GM19395 (cell line): ENCODE data around the gene FUNDC2.
"Not testable (repeated sequence)": the region's sequence is repeated elsewhere in the genome, so short reads cannot be mapped to it uniquely, and the experiment has no call there.

Experiments
- ATAC-seq: cut with Tn5 transposase; IDR thresholded peaks from one replicate; pipeline ENCODE4 v1.9.1; 2021; ENCODE audit warnings: mild to moderate bottlenecking, moderate library complexity; ENCODE audit not compliant: unreplicated experiment

The FUNDC2 gene

GRCh38 chrX:155026727-155027508 lies at the start of gene FUNDC2:
FUNDC2 (plus strand) TSS chrX:155026844; CDS start chrX:155026939, 95 bp downstream.
- peak; percentile 91 for ATAC-seq

- no peak for ATAC-seq
Observed at GRCh38 chrX:154979629-154980028, 47.0 kb upstream of the FUNDC2 start.

- ATAC-seq = peak; percentile 100
Observed at GRCh38 chrX:154980330-154981115, 46.1 kb upstream of the FUNDC2 start.

- no peak for ATAC-seq
Observed at GRCh38 chrX:154981116-154981411, 45.6 kb upstream of the FUNDC2 start.

GRCh38 chrX:154986826-154987575 lies 39.6 kb upstream of the FUNDC2 start:
- ATAC-seq = no peak

GRCh38 chrX:154987940-154988339 lies 38.7 kb upstream of the FUNDC2 start:
- no peak for ATAC-seq

GRCh38 chrX:154988719-154989118 lies 37.9 kb upstream of the FUNDC2 start:
- no peak for ATAC-seq

GRCh38 chrX:154990496-154990895 lies 36.1 kb upstream of the FUNDC2 start:
- ATAC-seq = peak; percentile 59

GRCh38 chrX:154991039-154991438 lies 35.6 kb upstream of the FUNDC2 start:
- ATAC-seq = peak; percentile 45

- no peak for ATAC-seq
Observed at GRCh38 chrX:154991476-154991875, 35.2 kb upstream of the FUNDC2 start.

GRCh38 chrX:154998204-154998880 lies 28.3 kb upstream of the FUNDC2 start:
- ATAC-seq = no peak

GRCh38 chrX:155000841-155001240 lies 25.8 kb upstream of the FUNDC2 start:
- no peak for ATAC-seq

- no peak for ATAC-seq
Observed at GRCh38 chrX:155001873-155002272, 24.8 kb upstream of the FUNDC2 start.

GRCh38 chrX:155005190-155005589 lies 21.5 kb upstream of the FUNDC2 start:
- ATAC-seq = no peak

GRCh38 chrX:155006379-155006778 lies 20.3 kb upstream of the FUNDC2 start:
- ATAC-seq = not testable (repeated sequence)

GRCh38 chrX:155006913-155007671 lies 19.6 kb upstream of the FUNDC2 start:
- ATAC-seq = not testable (repeated sequence)

GRCh38 chrX:155008578-155008977 lies 18.1 kb upstream of the FUNDC2 start:
- not testable (repeated sequence) for ATAC-seq

GRCh38 chrX:155009994-155010472 lies 16.6 kb upstream of the FUNDC2 start:
- ATAC-seq = no peak

GRCh38 chrX:155020591-155020990 lies 6.1 kb upstream of the FUNDC2 start:
- no peak for ATAC-seq

- ATAC-seq = no peak
Observed at GRCh38 chrX:155022585-155022984, 4.1 kb upstream of the FUNDC2 start, which contains the start of gene F8. F8 (minus strand) TSS chrX:155022723; CDS start chrX:155022552, 171 bp downstream.
